OCI-LY3 (cell line): ENCODE measurements around the gene TFAP2A.

Source experiments
- CTCF ChIP-seq: fragments of 200-600, 300-600 bp; sonication (generic); IDR thresholded peaks from 2 replicates; pipeline ENCODE4 v1.5.1; 2014; ENCODE audit warnings: antibody characterized with exemption, low read length, low read depth
- EZH2phosphoT487 ChIP-seq: fragments of 200-600 bp; shearing (Covaris generic); IDR thresholded peaks from 2 replicates; pipeline ENCODE4 v1.6.1; 2018; ENCODE audit warnings: antibody characterized with exemption, mixed run types, low read depth

- TF ChIP-seq CTCF (no peak), EZH2phosphoT487 (no peak)
Measured at GRCh38 chr6:10422737-10423034, 7.8 kb upstream of the TFAP2A start.
